Astrocyte (in vitro differentiated cells and primary cell): ENCODE data around the gene DCAF10. TPM values are rescaled to one million over a fixed set of nuclear protein-coding genes. Genes with fewer than 3 reads are reported as not detected.
A peak's percentile ranks its signal among the peaks of the same experiment; 100 is the strongest.

Experiments used
- DNase-seq: peaks from one replicate; pipeline ENCODE4 v3.0.0-alpha.2; 2010; ENCODE audit warnings: low read depth
- FAIRE-seq: peaks from 2 replicates; lab custom pipeline; 2011; peaks lifted over from hg19 to GRCh38; lab: Jason Lieb, UNC
- H2AFZ ChIP-seq: 2 replicates; pipeline ENCODE4 v1.6.0; 2012; ENCODE audit warnings: low read depth, low read length, inconsistent platforms
- H3K27ac ChIP-seq: 2 replicates; pipeline ENCODE4 v1.5.1; 2011; ENCODE audit warnings: low read depth, low read length, inconsistent platforms
- H3K27me3 ChIP-seq: 2 replicates; pipeline ENCODE4 v1.6.0; 2011; ENCODE audit warnings: low read length, inconsistent platforms; ENCODE audit not compliant: insufficient read depth
- H3K36me3 ChIP-seq: 2 replicates; pipeline ENCODE4 v1.5.1; 2011; ENCODE audit warnings: low read length, inconsistent platforms; ENCODE audit not compliant: insufficient read depth
- H3K4me1 ChIP-seq: 2 replicates; pipeline ENCODE4 v1.5.1; 2011; ENCODE audit warnings: low read length, inconsistent platforms; ENCODE audit not compliant: insufficient read depth
- H3K4me2 ChIP-seq: 2 replicates; pipeline ENCODE4 v1.6.0; 2012; ENCODE audit warnings: low read length, inconsistent platforms
- H3K4me3 ChIP-seq: 2 replicates; pipeline ENCODE4 v1.5.1; 2011; ENCODE audit warnings: low read depth, mild to moderate bottlenecking, low read length, inconsistent platforms; ENCODE audit not compliant: insufficient read depth
- H3K79me2 ChIP-seq: 2 replicates; pipeline ENCODE4 v1.6.0; 2012; ENCODE audit warnings: mild to moderate bottlenecking, low read length, inconsistent platforms; ENCODE audit not compliant: insufficient read depth
- H3K9ac ChIP-seq: 2 replicates; pipeline ENCODE4 v1.6.0; 2012; ENCODE audit warnings: mild to moderate bottlenecking, low read length, inconsistent platforms
- H3K9me3 ChIP-seq: 2 replicates; pipeline ENCODE4 v1.5.1; 2012; ENCODE audit warnings: low read depth, mild to moderate bottlenecking, low read length, inconsistent platforms; ENCODE audit not compliant: insufficient read depth
- H4K20me1 ChIP-seq: 2 replicates; pipeline ENCODE4 v1.6.0; 2012; ENCODE audit warnings: low read length, inconsistent platforms; ENCODE audit not compliant: insufficient read depth
- H3K27ac Mint-ChIP-seq: one replicate; pipeline ENCODE4 v1.8.0; 2021; ENCODE audit warnings: mild to moderate bottlenecking, mixed read lengths; ENCODE audit not compliant: unreplicated experiment
- H3K27me3 Mint-ChIP-seq: one replicate; pipeline ENCODE4 v1.8.0; 2021; ENCODE audit warnings: low read depth, mixed read lengths; ENCODE audit not compliant: unreplicated experiment
- H3K36me3 Mint-ChIP-seq: one replicate; pipeline ENCODE4 v1.8.0; 2021; ENCODE audit warnings: low read depth, mixed read lengths; ENCODE audit not compliant: unreplicated experiment
- H3K4me1 Mint-ChIP-seq: one replicate; pipeline ENCODE4 v1.8.0; 2021; ENCODE audit warnings: low read depth, mixed read lengths; ENCODE audit not compliant: unreplicated experiment
- H3K4me3 Mint-ChIP-seq: one replicate; pipeline ENCODE4 v1.8.0; 2021; ENCODE audit warnings: mild to moderate bottlenecking, moderate library complexity, mixed read lengths; ENCODE audit not compliant: unreplicated experiment
- H3K9me3 Mint-ChIP-seq: one replicate; pipeline ENCODE4 v1.8.0; 2021; ENCODE audit warnings: mild to moderate bottlenecking, mixed read lengths; ENCODE audit not compliant: unreplicated experiment
- CTCF ChIP-seq: IDR thresholded peaks from 2 replicates; pipeline ENCODE4 v1.5.1; 2011; ENCODE audit warnings: low read depth, mild to moderate bottlenecking, inconsistent platforms, low read length, moderate library complexity; ENCODE audit not compliant: insufficient read depth
- EZH2 ChIP-seq: IDR thresholded peaks from 2 replicates; pipeline ENCODE4 v1.6.1; 2012; ENCODE audit warnings: mild to moderate bottlenecking, low read length, inconsistent platforms; ENCODE audit not compliant: insufficient read depth
- total RNA-seq: library from RNA; stranded (reverse); gene quantifications from 2 replicates; pipeline ENCODE4 v1.2.1, GENCODE V29; 2021

DCAF10 gene
- total RNA-seq, 1 donor from 2014 or later = 22.3 TPM

DNA sequence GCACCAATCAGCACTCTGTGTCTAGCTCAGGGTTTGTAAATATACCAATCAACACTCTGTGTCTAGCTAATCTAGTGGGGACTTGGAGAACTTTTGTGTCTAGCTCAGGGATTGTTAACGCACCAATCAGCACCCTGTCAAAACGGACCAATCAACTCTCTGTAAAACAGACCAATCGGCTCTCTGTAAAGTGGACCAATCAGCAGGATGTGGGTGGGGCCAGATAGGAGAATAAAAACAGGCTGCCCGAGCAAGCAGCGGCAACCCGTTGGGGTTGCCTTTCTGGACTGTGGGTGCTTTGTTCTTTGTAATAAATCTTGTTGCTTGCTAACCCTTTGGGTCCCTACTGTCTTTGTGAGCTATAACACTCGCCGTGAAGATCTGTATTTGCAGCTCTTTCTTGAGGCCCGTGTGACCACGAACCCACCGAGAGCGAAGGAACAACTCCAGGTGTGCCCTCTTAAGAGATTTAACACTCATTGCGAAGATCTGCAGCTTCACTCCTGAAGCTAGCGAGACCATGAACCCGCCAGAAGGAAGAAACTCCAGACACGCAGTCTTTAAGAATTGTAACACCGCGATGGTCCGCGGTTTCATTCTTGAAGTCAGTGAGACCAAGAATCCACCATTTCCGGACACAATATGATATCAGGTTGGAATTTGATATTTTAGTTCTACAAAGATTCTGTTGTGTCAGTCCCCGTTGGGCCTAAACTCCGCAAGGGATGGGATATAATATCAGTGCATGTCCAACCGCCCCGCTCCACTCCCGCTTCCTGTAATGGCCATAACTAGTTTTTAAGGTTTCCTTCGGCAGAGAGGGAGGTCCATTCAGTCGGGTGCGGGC lies 47.7 kb upstream of the DCAF10 start:
- no peaks in the 10 kb centered on the region for H3K4me1 Mint-ChIP-seq
- H3K4me2 ChIP-seq = peak overlapping the region; percentile 85
- no peaks in the 10 kb centered on the region for H3K36me3 Mint-ChIP-seq
- no peaks in the 10 kb centered on the region for H3K27me3 ChIP-seq
- H3K4me3 Mint-ChIP-seq = peak overlapping the region; percentile 95
- DNase-seq (no peak), FAIRE-seq (no peak)
- no peaks in the 10 kb centered on the region for H3K9me3 ChIP-seq
- H3K27ac Mint-ChIP-seq = peak overlapping the region; percentile 75
- peaks cover 10% of the 10 kb centered on the region for H3K79me2 ChIP-seq
- peak overlapping the region; percentile 89 for H3K9ac ChIP-seq
- H3K4me1 ChIP-seq = peaks cover 6% of the 10 kb centered on the region
- H3K36me3 ChIP-seq = no peaks in the 10 kb centered on the region
- H3K27ac ChIP-seq = no peak overlapping the region
- H3K4me3 ChIP-seq = peak overlapping the region; percentile 74
- peaks cover 2% of the 10 kb centered on the region for H3K9me3 Mint-ChIP-seq
- H2AFZ ChIP-seq = peak overlapping the region; percentile 96
- H3K27me3 Mint-ChIP-seq = no peaks in the 10 kb centered on the region
- TF ChIP-seq EZH2 (no peak), CTCF (no peak)
- no peaks in the 10 kb centered on the region for H4K20me1 ChIP-seq

- FAIRE-seq (no peak), DNase-seq (peak; percentile 63)
- H3K9me3 ChIP-seq = no peaks in the 10 kb centered on the region
- H4K20me1 ChIP-seq = no peaks in the 10 kb centered on the region
- peak within 1 kb of the TSS; percentile 85 for H3K4me2 ChIP-seq
- Mint-ChIP-seq H3K4me3 (peak within 1 kb of the TSS; percentile 95), H3K27me3 (no peaks in the 10 kb centered on the region), H3K27ac (peak within 1 kb of the TSS; percentile 75), H3K4me1 (no peaks in the 10 kb centered on the region), H3K36me3 (no peaks in the 10 kb centered on the region), H3K9me3 (peaks cover 2% of the 10 kb centered on the region)
- no peaks in the 10 kb centered on the region for H3K36me3 ChIP-seq
- peak within 1 kb of the TSS; percentile 74 for H3K4me3 ChIP-seq
- H3K27ac ChIP-seq = peak within 1 kb of the TSS; percentile 74
- peaks cover 10% of the 10 kb centered on the region for H3K79me2 ChIP-seq
- TF ChIP-seq EZH2 (no peak), CTCF (no peak)
- H3K27me3 ChIP-seq = no peaks in the 10 kb centered on the region
- H3K9ac ChIP-seq = peak within 1 kb of the TSS; percentile 89
- peak within 1 kb of the TSS; percentile 96 for H2AFZ ChIP-seq
- H3K4me1 ChIP-seq = peaks cover 6% of the 10 kb centered on the region
These were observed 47.0 kb upstream of the DCAF10 start, which contains the start of gene TRMT10B for GRCh38 chr9:37753489-37754190. Gene TRMT10B (plus strand): TSS chr9:37753805. CDS start chr9:37761932, 8,127 bp downstream.
